SK-N-SH (cell line): ENCODE data around the gene COG4. TPM values are rescaled to one million over a fixed set of nuclear protein-coding genes. Genes with fewer than 3 reads are reported as not detected.

ENCODE experiments used
- CTCF ChIA-PET: fragments of 300-600, 350-600 bp; formaldehyde crosslinking; extraction: SDS; loops from one replicate; lab custom pipeline; 2021; lab: Yijun Ruan, JAX
- POLR2A ChIA-PET: fragments of 350-600 bp; sonication (Branson Sonifier 250); formaldehyde crosslinking; extraction: SDS; loops from one replicate; lab custom pipeline; 2020; ENCODE audit warnings: antibody characterized with exemption, inconsistent platforms; lab: Yijun Ruan, JAX
- DNase-seq: peaks from one replicate; pipeline ENCODE4 v3.0.0; 2012
- H2AFZ ChIP-seq: fragments of 200-600 bp; sonication (generic); 2 replicates; pipeline ENCODE4 v1.8.1; 2016; ENCODE audit warnings: antibody characterized with exemption, mild to moderate bottlenecking, low read depth
- H3F3A ChIP-seq: fragments of 200-600 bp; sonication (generic); replicated peaks from 2 replicates; pipeline ENCODE3; 2016; ENCODE audit warnings: antibody characterized with exemption, mild to moderate bottlenecking; ENCODE audit not compliant: insufficient read depth
- H3K27ac ChIP-seq, 2 experiments: fragments of 200-500 bp in 1 of 2; fragments of 200-600 bp in 1 of 2; sonication (Bioruptor generic) in 1 of 2; sonication (generic), shearing (Covaris generic) in 1 of 2; 2 replicates each; pipeline versions ENCODE4 v1.5.1 to v1.6.1; 2014 to 2016; ENCODE audit warnings: low read depth in 2 of 2, inconsistent platforms in 1 of 2, low read length in 1 of 2, mild to moderate bottlenecking in 1 of 2, mixed read lengths in 1 of 2
- H3K27me3 ChIP-seq: fragments of 200-600 bp; sonication (generic), shearing (Covaris generic); 2 replicates; pipeline ENCODE4 v1.6.1; 2016; ENCODE audit warnings: mixed run types; ENCODE audit not compliant: insufficient read depth
- H3K36me3 ChIP-seq, 2 experiments: fragments of 200-500 bp in 1 of 2; fragments of 200-600 bp in 1 of 2; sonication (Bioruptor generic) in 1 of 2; sonication (generic) in 1 of 2; replicated peaks in 1 of 2; 2 replicates each; pipeline versions ENCODE3 to v1.5.1; 2014 to 2016; ENCODE audit warnings: low read length in 1 of 2, mild to moderate bottlenecking in 1 of 2; ENCODE audit not compliant: insufficient read depth in 2 of 2, control insufficient read depth in 1 of 2
- H3K4me1 ChIP-seq, 2 experiments: fragments of 200-500 bp in 1 of 2; fragments of 200-600 bp in 1 of 2; sonication (Bioruptor generic) in 1 of 2; sonication (generic), shearing (Covaris generic) in 1 of 2; 2 replicates each; pipeline versions ENCODE4 v1.5.1 to v1.6.1; 2014 to 2016; ENCODE audit warnings: low read depth in 1 of 2, low read length in 1 of 2, mixed run types in 1 of 2; ENCODE audit not compliant: insufficient read depth in 2 of 2, control insufficient read depth in 1 of 2
- H3K4me2 ChIP-seq: fragments of 200-600 bp; sonication (generic), shearing (Covaris generic); 2 replicates; pipeline ENCODE4 v1.6.1; 2017; ENCODE audit warnings: mixed run types
- H3K4me3 ChIP-seq, 2 experiments: fragments of 200-500 bp in 1 of 2; fragments of 200-600 bp in 1 of 2; sonication (Bioruptor generic) in 1 of 2; sonication (generic), shearing (Covaris generic) in 1 of 2; 2 replicates each; pipeline versions ENCODE4 v1.5.1 to v1.8.1; 2014 to 2016; ENCODE audit warnings: low read depth in 2 of 2, inconsistent platforms in 1 of 2, low read length in 1 of 2, mild to moderate bottlenecking in 1 of 2, mixed read lengths in 1 of 2, moderate library complexity in 1 of 2
- H3K79me2 ChIP-seq: fragments of 200-600 bp; sonication (generic); 2 replicates; pipeline ENCODE4 v1.8.1; 2017; ENCODE audit warnings: mild to moderate bottlenecking; ENCODE audit not compliant: insufficient read depth
- H3K9ac ChIP-seq: fragments of 200-600 bp; sonication (generic); 2 replicates; pipeline ENCODE4 v1.6.1; 2017; ENCODE audit warnings: mixed run types
- H3K9me2 ChIP-seq: fragments of 200-600 bp; sonication (generic); 2 replicates; pipeline ENCODE4 v1.6.1; 2017; ENCODE audit warnings: mixed run types
- H3K9me3 ChIP-seq: fragments of 200-600 bp; sonication (generic); 2 replicates; pipeline ENCODE4 v1.6.1; 2017; ENCODE audit warnings: mixed run types, mild to moderate bottlenecking, moderate library complexity
- H4K20me1 ChIP-seq: fragments of 200-600 bp; sonication (generic); 2 replicates; pipeline ENCODE4 v1.6.1; 2017; ENCODE audit warnings: mild to moderate bottlenecking, mixed run types; ENCODE audit not compliant: insufficient read depth
- ELF1 ChIP-seq: IDR thresholded peaks from 2 replicates; pipeline ENCODE4 v1.4.0; 2012
- FOXJ3 ChIP-seq: sonication (generic); formaldehyde crosslinking; IDR thresholded peaks from 2 replicates; pipeline ENCODE4 v1.5.1; 2020; ENCODE audit warnings: mild to moderate bottlenecking, missing genetic modification reagents
- FOXM1 ChIP-seq: IDR thresholded peaks from 2 replicates; pipeline ENCODE4 v1.4.0; 2012; ENCODE audit warnings: low read depth, mild to moderate bottlenecking
- GABPA ChIP-seq: IDR thresholded peaks from 2 replicates; pipeline ENCODE4 v1.4.0; 2012; ENCODE audit warnings: low read depth, mild to moderate bottlenecking
- MEF2A ChIP-seq: IDR thresholded peaks from 2 replicates; pipeline ENCODE4 v1.4.0; 2012; ENCODE audit warnings: low read depth, borderline replicate concordance
- MXI1 ChIP-seq: IDR thresholded peaks from 2 replicates; pipeline ENCODE4 v1.6.1; 2012; ENCODE audit warnings: mild to moderate bottlenecking, low read depth, low read length, improper control_type of control experiment
- NRF1 ChIP-seq: IDR thresholded peaks from 2 replicates; pipeline ENCODE4 v1.6.1; 2012; ENCODE audit warnings: low read depth, mild to moderate bottlenecking, low read length
- PBX3 ChIP-seq: IDR thresholded peaks from 2 replicates; pipeline ENCODE4; 2012
- POLR2AphosphoS5 ChIP-seq: IDR thresholded peaks from 2 replicates; pipeline ENCODE4 v1.6.1; 2012; ENCODE audit warnings: low read depth, low read length
- REST ChIP-seq: IDR thresholded peaks from 2 replicates; pipeline ENCODE4 v1.6.1; 2012; ENCODE audit warnings: mild to moderate bottlenecking, low read depth, low read length, moderate library complexity
- RXRA ChIP-seq: IDR thresholded peaks from 2 replicates; pipeline ENCODE4 v1.4.0; 2012; ENCODE audit warnings: low read depth, mild to moderate bottlenecking, borderline replicate concordance
- SIN3A ChIP-seq: IDR thresholded peaks from 2 replicates; pipeline ENCODE4 v1.6.1; 2012; ENCODE audit warnings: low read depth, mild to moderate bottlenecking, low read length, moderate library complexity, borderline replicate concordance
- TCF12 ChIP-seq: IDR thresholded peaks from 2 replicates; pipeline ENCODE4 v1.4.0; 2012
- TEAD4 ChIP-seq: IDR thresholded peaks from 2 replicates; pipeline ENCODE4 v1.4.0; 2012; ENCODE audit warnings: mild to moderate bottlenecking, borderline replicate concordance; ENCODE audit not compliant: insufficient read depth
- WGBS: methylation state at CpG from one replicate; pipeline ENCODE4 v1.1.6; 2017; ENCODE audit warnings: low lambda C conversion rate; 5-methylcytosine and 5-hydroxymethylcytosine counted together
- polyA plus RNA-seq, 3 experiments: library from polyadenylated mRNA; depleted of rRNA; stranded (reverse); fragments of >200 nt; gene quantifications; 2 replicates each; pipeline ENCODE4 v1.2.3, GENCODE V29; 2012
- TF ChIP-seq, protein P1 (sequence below): IDR thresholded peaks from 2 replicates; pipeline ENCODE4 v1.4.0; 2012; ENCODE audit warnings: low read depth

Gene COG4
- polyA plus RNA-seq, 1 of the 3 experiments (the other 2 are of a cell fraction): 54.4 TPM

- peaks cover 31% of the 10 kb centered on the region for H3F3A ChIP-seq
- H3K4me3 ChIP-seq: no peak overlapping the region
- TF ChIP-seq POLR2AphosphoS5 (no peak), NRF1 (no peak), REST (no peak), PBX3 (no peak), MEF2A (no peak), TEAD4 (no peak), RXRA (no peak), MXI1 (no peak), FOXM1 (no peak), ELF1 (no peak), TCF12 (no peak), SIN3A (no peak), FOXJ3 (no peak)
- TF ChIP-seq, all 33 proteins: peak for 0
- H2AFZ ChIP-seq: no peak overlapping the region
- H3K4me2 ChIP-seq: no peak overlapping the region
- no peaks in the 10 kb centered on the region for H3K4me1 ChIP-seq
- WGBS: 93% methylated on average over 1 of the region's 1 CpG
- POLR2A ChIA-PET: no interaction called here
- no peak for DNase-seq
- H3K36me3 ChIP-seq: peaks cover 88 to 96% of the 10 kb centered on the region in 2 experiments
- H3K9me2 ChIP-seq: no peaks in the 10 kb centered on the region
- H3K27ac ChIP-seq: no peak overlapping the region
- H4K20me1 ChIP-seq: peaks cover 72% of the 10 kb centered on the region
- no peaks in the 10 kb centered on the region for H3K27me3 ChIP-seq
- H3K79me2 ChIP-seq: peaks cover 96% of the 10 kb centered on the region
- H3K9me3 ChIP-seq: no peaks in the 10 kb centered on the region
- CTCF ChIA-PET: no interaction called here
- H3K9ac ChIP-seq: no peak overlapping the region
These were observed 26.7 kb upstream of the COG4 start for GRCh38 chr16:70550082-70550481.

GRCh38 chr16:70548936-70549335 lies 25.6 kb upstream of the COG4 start:
- H2AFZ ChIP-seq: no peak overlapping the region
- CTCF ChIA-PET: interaction anchor here (0.6 kb wide), 1 partner anchor 104 kb away, joined by 3 read pairs; no protein-coding TSS in a partner anchor

More at GRCh38 chr16:70548936-70549335, 25.6 kb upstream of the COG4 start:
- POLR2A ChIA-PET: no interaction called here
- DNase-seq: no peak
- Histone ChIP-seq H3K4me1 (no peaks in the 10 kb centered on the region), H3K27me3 (no peaks in the 10 kb centered on the region), H3K4me3 (no peak overlapping the region), H3K4me2 (no peak overlapping the region), H4K20me1 (peaks cover 71% of the 10 kb centered on the region), H3K9ac (no peak overlapping the region), H3K36me3 (peaks cover 87 to 95% of the 10 kb centered on the region in 2 experiments), H3K27ac (no peak overlapping the region), H3K9me3 (no peaks in the 10 kb centered on the region), H3F3A (peaks cover 27% of the 10 kb centered on the region), H3K9me2 (no peaks in the 10 kb centered on the region), H3K79me2 (peaks cover 97% of the 10 kb centered on the region)
- TF ChIP-seq ELF1 (no peak), GABPA (no peak)
- TF ChIP-seq, protein P1, sequence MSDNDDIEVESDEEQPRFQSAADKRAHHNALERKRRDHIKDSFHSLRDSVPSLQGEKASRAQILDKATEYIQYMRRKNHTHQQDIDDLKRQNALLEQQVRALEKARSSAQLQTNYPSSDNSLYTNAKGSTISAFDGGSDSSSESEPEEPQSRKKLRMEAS: no peak
- 81% methylated on average over 2 of the region's 2 CpGs for WGBS
